K562 (cell line): Measurements from ENCODE around the gene WDR83. TPM values are rescaled to one million over a fixed set of nuclear protein-coding genes. Genes with fewer than 3 reads are reported as not detected.

Experiments used
- ATF1 ChIP-seq, 2 experiments: fragments of 450-650 bp in 1 of 2; IDR thresholded peaks; 2 replicates each; pipeline ENCODE4 v1.6.1; 2016; ENCODE audit warnings: missing compliant biosample characterization in 1 of 2, missing genetic modification characterization in 1 of 2
- CREB5 ChIP-seq: fragments of 250-450 bp; sonication (Bioruptor Pico); IDR thresholded peaks from 2 replicates; pipeline ENCODE4 v1.5.0; 2020; ENCODE audit warnings: mild to moderate bottlenecking
- FIP1L1 ChIP-seq: fragments of 200-400 bp; formaldehyde crosslinking; IDR thresholded peaks from 2 replicates; pipeline ENCODE4 v1.6.1; 2018; ENCODE audit warnings: mild to moderate bottlenecking, low read depth, low read length; ENCODE audit not compliant: poor library complexity, severe bottlenecking
- FOXK1 ChIP-seq: sonication (generic); formaldehyde crosslinking; IDR thresholded peaks from 2 replicates; pipeline ENCODE4 v1.8.0; 2022; ENCODE audit warnings: missing genetic modification reagents, mild to moderate bottlenecking, borderline replicate concordance
- HDAC3 ChIP-seq: fragments of 450-650 bp; IDR thresholded peaks from 2 replicates; pipeline ENCODE4 v1.6.1; 2018; ENCODE audit warnings: borderline replicate concordance, mild to moderate bottlenecking, moderate library complexity; ENCODE audit not compliant: partially characterized antibody
- HLTF ChIP-seq: fragments of 450-650 bp; IDR thresholded peaks from 2 replicates; pipeline ENCODE4 v1.6.1; 2016
- HNRNPH1 ChIP-seq: fragments of 200-400 bp; formaldehyde crosslinking; optimal IDR thresholded peaks from 2 replicates; pipeline ENCODE3; 2017; ENCODE audit warnings: low read depth, mild to moderate bottlenecking, low read length, moderate library complexity
- MTA2 ChIP-seq: fragments of 450-650 bp; IDR thresholded peaks from 2 replicates; pipeline ENCODE4 v1.6.1; 2016; ENCODE audit warnings: low read depth
- MXI1 ChIP-seq: IDR thresholded peaks from 2 replicates; pipeline ENCODE4 v1.6.1; 2011; ENCODE audit warnings: low read depth, mild to moderate bottlenecking, improper control_type of control experiment, low read length
- OTX1 ChIP-seq: fragments of 450-650 bp; formaldehyde crosslinking; IDR thresholded peaks from 2 replicates; pipeline ENCODE4 v1.4.0; 2022; ENCODE audit warnings: mild to moderate bottlenecking
- PHB ChIP-seq: fragments of 250-450 bp; sonication (Bioruptor Pico); IDR thresholded peaks from 2 replicates; pipeline ENCODE4 v1.5.0; 2021
- RBM22 ChIP-seq: fragments of 200-400 bp; formaldehyde crosslinking; IDR thresholded peaks from 2 replicates; pipeline ENCODE4 v1.6.1; 2018; ENCODE audit warnings: low read length, low read depth; ENCODE audit not compliant: poor library complexity, severe bottlenecking
- SIN3A ChIP-seq, 2 experiments: fragments of 150-350 bp in 1 of 2; IDR thresholded peaks; 2 replicates each; pipeline ENCODE4 v1.6.1; 2011 to 2016; ENCODE audit warnings: borderline replicate concordance in 2 of 2, low read depth in 2 of 2, low read length in 2 of 2, mild to moderate bottlenecking in 2 of 2, moderate library complexity in 2 of 2; ENCODE audit not compliant: control insufficient read depth in 1 of 2
- TBP ChIP-seq: optimal IDR thresholded peaks from 2 replicates; pipeline ENCODE3; 2011; ENCODE audit warnings: low read depth, low read length, improper control_type of control experiment
- ZBTB2 ChIP-seq: fragments of 450-650 bp; IDR thresholded peaks from 2 replicates; pipeline ENCODE4 v1.6.1; 2016; ENCODE audit warnings: antibody characterized with exemption
- ZFX ChIP-seq: sonication (generic); formaldehyde crosslinking; IDR thresholded peaks from 2 replicates; pipeline ENCODE4 v1.8.0; 2022; ENCODE audit warnings: mild to moderate bottlenecking, missing genetic modification reagents, moderate library complexity
- ZZZ3 ChIP-seq: fragments of 450-650 bp; IDR thresholded peaks from 2 replicates; pipeline ENCODE4 v1.6.1; 2016; ENCODE audit warnings: antibody characterized with exemption, mild to moderate bottlenecking, moderate library complexity
- polyA plus RNA-seq, 8 experiments: library from polyadenylated mRNA; depleted of rRNA in 4 of 8; stranded (reverse) in 5 of 8; unstranded in 3 of 8; fragments of >200 nt; fragmentation: Nextera tagmentation in 2 of 8; fragmentation: Illumina TruSeq in 1 of 8; extraction: Ambion mirVana in 2 of 8; extraction: Trizol in 1 of 8; gene quantifications; 2 replicates each; pipeline versions ENCODE4 v1.2.1 to v1.2.3, GENCODE V29; 2011 to 2014; ENCODE audit warnings: inconsistent platforms in 1 of 8, missing spikeins in 1 of 8
- total RNA-seq, 7 experiments: library from RNA; depleted of rRNA in 6 of 7; stranded (reverse); fragments of >200 nt in 6 of 7; fragmentation: Illumina TruSeq in 2 of 7; extraction: Trizol in 2 of 7; gene quantifications; 2 replicates each; pipeline versions ENCODE4 v1.2.1 to v1.2.3, GENCODE V29; 2011 to 2021; ENCODE audit warnings: low replicate concordance in 1 of 7
- TF ChIP-seq, protein P1 (sequence below): fragments of 250-450 bp; sonication (Bioruptor Pico); IDR thresholded peaks from 2 replicates; pipeline ENCODE4 v1.9.0; 2021; ENCODE audit warnings: mild to moderate bottlenecking
- TF ChIP-seq, protein P2 (sequence below): fragments of 250-450 bp; sonication (Bioruptor Pico); IDR thresholded peaks from 2 replicates; pipeline ENCODE4 v1.5.0; 2021
- TF ChIP-seq, protein P3 (sequence below): IDR thresholded peaks from 3 replicates; pipeline ENCODE4 v1.6.1; 2011; ENCODE audit warnings: borderline replicate concordance, mild to moderate bottlenecking, moderate library complexity; ENCODE audit not compliant: insufficient read length; ENCODE audit errors: extremely low read depth

The WDR83 gene
- total and polyA plus RNA-seq, 9 of the 15 experiments (the other 6 are each of a cell fraction or from before 2014, with no cell fraction given), result 0.52 to 21.3 (median 4.2) TPM

- no peak for TF ChIP-seq CREB5 (CRISPR knock-in tag)
- peak; percentile 53 for TF ChIP-seq FIP1L1
- TF ChIP-seq HLTF, result no peak
- TF ChIP-seq RBM22, result peak; percentile 56
- TF ChIP-seq MXI1, result no peak; the same call in 1 of the 2 replicates
- no peak for TF ChIP-seq FOXK1 (CRISPR knock-in tag)
- peak; percentile 87 for TF ChIP-seq ZFX (CRISPR knock-in tag)
- TF ChIP-seq ZBTB2, result no peak; the same call in 1 of the 2 replicates
- no peak for TF ChIP-seq ATF1 (CRISPR knock-in tag; IDR thresholded peaks at IDR 0.05)
- peak; percentile 95 for TF ChIP-seq ATF1 (tag; IDR thresholded peaks at IDR 0.05)
- peak; percentile 40; the same call in 1 of the 2 replicates for TF ChIP-seq MTA2
- peak in 1 of 2 experiments; percentile 72; a peak in 2 of 4 replicates for TF ChIP-seq SIN3A (IDR thresholded peaks at IDR 0.05; ENCODE audit: borderline replicate concordance in 2 of 2, control insufficient read depth in 1 of 2, low read depth in 2 of 2, low read length in 2 of 2)
- 0 out of 2 replicates have a peak, but pooled peaks have one; percentile 25 for TF ChIP-seq PHB (CRISPR knock-in tag)
- TF ChIP-seq TBP, result peak; percentile 57
- TF ChIP-seq, protein P1, sequence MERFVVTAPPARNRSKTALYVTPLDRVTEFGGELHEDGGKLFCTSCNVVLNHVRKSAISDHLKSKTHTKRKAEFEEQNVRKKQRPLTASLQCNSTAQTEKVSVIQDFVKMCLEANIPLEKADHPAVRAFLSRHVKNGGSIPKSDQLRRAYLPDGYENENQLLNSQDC (CRISPR knock-in tag), result no peak
- TF ChIP-seq, protein P2, sequence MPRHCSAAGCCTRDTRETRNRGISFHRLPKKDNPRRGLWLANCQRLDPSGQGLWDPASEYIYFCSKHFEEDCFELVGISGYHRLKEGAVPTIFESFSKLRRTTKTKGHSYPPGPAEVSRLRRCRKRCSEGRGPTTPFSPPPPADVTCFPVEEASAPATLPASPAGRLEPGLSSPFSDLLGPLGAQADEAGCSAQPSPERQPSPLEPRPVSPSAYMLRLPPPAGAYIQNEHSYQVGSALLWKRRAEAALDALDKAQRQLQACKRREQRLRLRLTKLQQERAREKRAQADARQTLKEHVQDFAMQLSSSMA (CRISPR knock-in tag), result no peak
- peak; percentile 46; the same call in 1 of the 2 replicates for TF ChIP-seq OTX1 (CRISPR knock-in tag)
- no peak for TF ChIP-seq HNRNPH1
- TF ChIP-seq, protein P3, sequence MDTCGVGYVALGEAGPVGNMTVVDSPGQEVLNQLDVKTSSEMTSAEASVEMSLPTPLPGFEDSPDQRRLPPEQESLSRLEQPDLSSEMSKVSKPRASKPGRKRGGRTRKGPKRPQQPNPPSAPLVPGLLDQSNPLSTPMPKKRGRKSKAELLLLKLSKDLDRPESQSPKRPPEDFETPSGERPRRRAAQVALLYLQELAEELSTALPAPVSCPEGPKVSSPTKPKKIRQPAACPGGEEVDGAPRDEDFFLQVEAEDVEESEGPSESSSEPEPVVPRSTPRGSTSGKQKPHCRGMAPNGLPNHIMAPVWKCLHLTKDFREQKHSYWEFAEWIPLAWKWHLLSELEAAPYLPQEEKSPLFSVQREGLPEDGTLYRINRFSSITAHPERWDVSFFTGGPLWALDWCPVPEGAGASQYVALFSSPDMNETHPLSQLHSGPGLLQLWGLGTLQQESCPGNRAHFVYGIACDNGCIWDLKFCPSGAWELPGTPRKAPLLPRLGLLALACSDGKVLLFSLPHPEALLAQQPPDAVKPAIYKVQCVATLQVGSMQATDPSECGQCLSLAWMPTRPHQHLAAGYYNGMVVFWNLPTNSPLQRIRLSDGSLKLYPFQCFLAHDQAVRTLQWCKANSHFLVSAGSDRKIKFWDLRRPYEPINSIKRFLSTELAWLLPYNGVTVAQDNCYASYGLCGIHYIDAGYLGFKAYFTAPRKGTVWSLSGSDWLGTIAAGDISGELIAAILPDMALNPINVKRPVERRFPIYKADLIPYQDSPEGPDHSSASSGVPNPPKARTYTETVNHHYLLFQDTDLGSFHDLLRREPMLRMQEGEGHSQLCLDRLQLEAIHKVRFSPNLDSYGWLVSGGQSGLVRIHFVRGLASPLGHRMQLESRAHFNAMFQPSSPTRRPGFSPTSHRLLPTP, result no peak
- TF ChIP-seq ZZZ3, result 0 out of 2 replicates have a peak, but pooled peaks have one; percentile 63
- TF ChIP-seq HDAC3, result no peak
Measured at GRCh38 chr19:12669270-12670158, 2.9 kb downstream of the WDR83 start (continued).
